AG04449 (cell line): ENCODE measurements around the gene ALOX12B.

Experiments used
- CTCF ChIA-PET: fragments of 350-600 bp; formaldehyde crosslinking; extraction: SDS; loops from one replicate; lab custom pipeline; 2021; ENCODE audit warnings: antibody characterized with exemption; lab: Yijun Ruan, JAX
- POLR2A ChIA-PET: fragments of 400-600, 350-600 bp; formaldehyde crosslinking; extraction: SDS; loops from one replicate; lab custom pipeline; 2020; ENCODE audit warnings: antibody characterized with exemption, inconsistent platforms; lab: Yijun Ruan, JAX
- DNase-seq: peaks from one replicate; pipeline ENCODE4 v3.0.0-alpha.2; 2010; ENCODE audit warnings: low read depth, low spot score
- H3K4me3 ChIP-seq: 2 replicates; pipeline ENCODE4 v1.5.1; 2011; ENCODE audit warnings: low read depth, mild to moderate bottlenecking, control low read depth, low read length
- TF ChIP-seq, protein P1 (sequence below): IDR thresholded peaks from one replicate; pipeline ENCODE4 v1.5.1; 2011; ENCODE audit warnings: mild to moderate bottlenecking, moderate library complexity, low read length, control low read depth, inconsistent platforms; ENCODE audit not compliant: insufficient read depth; ENCODE audit errors: missing control alignments

Gene ALOX12B

GRCh38 chr17:8104911-8105310, 17.4 kb upstream of the ALOX12B start:
- H3K4me3 ChIP-seq = no peak overlapping the region
- POLR2A ChIA-PET = no interaction called here
- TF ChIP-seq, protein P1, sequence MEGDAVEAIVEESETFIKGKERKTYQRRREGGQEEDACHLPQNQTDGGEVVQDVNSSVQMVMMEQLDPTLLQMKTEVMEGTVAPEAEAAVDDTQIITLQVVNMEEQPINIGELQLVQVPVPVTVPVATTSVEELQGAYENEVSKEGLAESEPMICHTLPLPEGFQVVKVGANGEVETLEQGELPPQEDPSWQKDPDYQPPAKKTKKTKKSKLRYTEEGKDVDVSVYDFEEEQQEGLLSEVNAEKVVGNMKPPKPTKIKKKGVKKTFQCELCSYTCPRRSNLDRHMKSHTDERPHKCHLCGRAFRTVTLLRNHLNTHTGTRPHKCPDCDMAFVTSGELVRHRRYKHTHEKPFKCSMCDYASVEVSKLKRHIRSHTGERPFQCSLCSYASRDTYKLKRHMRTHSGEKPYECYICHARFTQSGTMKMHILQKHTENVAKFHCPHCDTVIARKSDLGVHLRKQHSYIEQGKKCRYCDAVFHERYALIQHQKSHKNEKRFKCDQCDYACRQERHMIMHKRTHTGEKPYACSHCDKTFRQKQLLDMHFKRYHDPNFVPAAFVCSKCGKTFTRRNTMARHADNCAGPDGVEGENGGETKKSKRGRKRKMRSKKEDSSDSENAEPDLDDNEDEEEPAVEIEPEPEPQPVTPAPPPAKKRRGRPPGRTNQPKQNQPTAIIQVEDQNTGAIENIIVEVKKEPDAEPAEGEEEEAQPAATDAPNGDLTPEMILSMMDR = no peak
- CTCF ChIA-PET = interaction anchor here (1.2 to 14.3 kb wide), 12 partner anchors 8 to 54 kb away, joined by 3 to 244 read pairs (median 4); partner anchors contain the start of genes ALOX12B and ALOXE3
- DNase-seq = no peak

- CTCF ChIA-PET = interaction anchor here (0.6 to 14.3 kb wide), 8 partner anchors 9 to 1099 kb away, joined by 3 to 244 read pairs (median 6); partner anchors contain the start of genes ALOX12B and ALOXE3
- H3K4me3 ChIP-seq = no peak overlapping the region
- POLR2A ChIA-PET = no interaction called here
- TF ChIP-seq, protein P1 = no peak
- DNase-seq = no peak
Observed at GRCh38 chr17:8103549-8103948, 16.0 kb upstream of the ALOX12B start.

- ChIA-PET POLR2A (no interaction called here), CTCF (interaction anchor here (1.5 to 14.3 kb wide), 5 partner anchors 8 to 41 kb away, joined by 3 to 244 read pairs (median 69); partner anchors contain the start of genes ALOX12B and ALOXE3)
- no peak for DNase-seq
- H3K4me3 ChIP-seq = no peak overlapping the region
- TF ChIP-seq, protein P1 = no peak
Observed at GRCh38 chr17:8101721-8102120, 14.2 kb upstream of the ALOX12B start.

- no peak for DNase-seq
- CTCF ChIA-PET = interaction anchor here (0.9 to 14.3 kb wide), 5 partner anchors 9 to 38 kb away, joined by 4 to 244 read pairs (median 22); partner anchors contain the start of gene ALOX12B
- POLR2A ChIA-PET = no interaction called here
- TF ChIP-seq, protein P1 = no peak
- H3K4me3 ChIP-seq = no peak overlapping the region
Observed at GRCh38 chr17:8100763-8101162, 13.2 kb upstream of the ALOX12B start.

DNA sequence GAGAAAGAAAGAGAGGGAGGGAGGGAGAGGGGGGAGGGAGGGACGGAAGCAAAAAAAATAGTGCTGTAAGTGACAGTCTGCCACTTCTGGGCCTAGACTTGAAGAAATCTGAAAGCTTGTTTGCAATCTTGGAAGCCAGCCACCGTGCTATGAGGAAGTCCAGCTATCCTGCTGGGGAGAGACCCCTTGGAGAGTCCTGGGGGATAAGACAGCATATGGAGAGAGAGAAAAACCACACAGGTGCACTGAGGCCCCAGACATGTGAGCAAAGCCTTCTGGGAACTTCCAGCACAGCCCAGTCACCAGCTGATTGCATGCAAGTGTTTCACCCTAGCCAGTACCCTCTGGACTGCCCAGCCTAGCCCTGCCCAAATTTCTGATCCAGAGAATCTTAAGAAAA, 12.6 kb upstream of the ALOX12B start:
- TF ChIP-seq, protein P1 = no peak
- POLR2A ChIA-PET = no interaction called here
- CTCF ChIA-PET = interaction anchor here (0.9 to 14.3 kb wide), 6 partner anchors 10 to 42 kb away, joined by 3 to 244 read pairs (median 14); partner anchors contain the start of gene ALOX12B
- DNase-seq = no peak
- no peak overlapping the region for H3K4me3 ChIP-seq

DNA sequence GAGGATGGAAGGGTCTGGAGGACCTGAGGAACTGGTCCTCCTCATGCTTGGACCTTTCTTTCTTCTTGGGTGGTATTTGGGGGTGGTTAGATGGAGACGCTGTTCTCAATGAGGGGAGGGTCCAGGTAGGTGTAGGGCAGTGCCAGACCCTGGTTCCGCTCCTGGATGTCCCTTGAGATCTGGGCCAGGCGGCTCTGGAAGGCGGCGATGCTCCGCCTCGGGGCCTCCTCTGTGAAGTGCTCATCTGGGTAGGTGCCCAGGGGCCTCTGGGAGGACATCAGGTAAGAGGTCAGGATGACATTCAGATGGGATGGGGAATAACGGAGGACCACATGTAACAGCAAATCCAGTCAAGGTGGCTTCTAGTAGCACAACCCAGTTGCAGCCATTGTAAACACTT, 9.0 kb upstream of the ALOX12B start:
- DNase-seq = no peak
- ChIA-PET CTCF (interaction anchor here (0.6 to 1.2 kb wide), 8 partner anchors 8 to 203 kb away, joined by 3 to 6 read pairs (median 3); partner anchors contain the start of gene ALOXE3), POLR2A (no interaction called here)
- TF ChIP-seq, protein P1 = no peak
- H3K4me3 ChIP-seq = no peak overlapping the region
